ENCODE data around the gene PNLIPRP2.

GRCh38 chr10:116596062-116596461 is 24.7 kb upstream of the PNLIPRP2 start:
- TF ChIP-seq CTCF (IDR thresholded peaks at IDR 0.05) (no peak), POLR2A (IDR thresholded peaks at IDR 0.05) (no peak), EP300 (IDR thresholded peaks at IDR 0.05) (no peak), POLR2AphosphoS5 (IDR thresholded peaks at IDR 0.05) (no peak)

Measured in gastroesophageal sphincter (tissue), 3 donors.